Testis (tissue), 3 donors: ENCODE data around the gene MMP11. TPM values are rescaled to one million over a fixed set of nuclear protein-coding genes. Genes with fewer than 3 reads are reported as not detected.

Source experiments
- DNase-seq: peaks from one replicate; pipeline ENCODE4 v3.0.0-alpha.2; 2019
- H3K27ac ChIP-seq, 2 donors: fragments of 200-600 bp; sonication (generic); one replicate each; pipeline ENCODE4 v1.5.1; 2019
- H3K27me3 ChIP-seq: fragments of 200-600 bp; sonication (generic); one replicate; pipeline ENCODE4 v1.5.1; 2019
- H3K36me3 ChIP-seq: fragments of 200-600 bp; sonication (generic); one replicate; pipeline ENCODE4 v1.5.1; 2017; ENCODE audit warnings: low read depth; ENCODE audit errors: missing control alignments
- H3K4me1 ChIP-seq: fragments of 200-600 bp; sonication (generic); one replicate; pipeline ENCODE4 v1.5.1; 2019
- H3K4me3 ChIP-seq, 2 donors: fragments of 200-600 bp; sonication (generic); one replicate each; pipeline ENCODE4 v1.5.1; 2017 to 2019
- H3K9me3 ChIP-seq: fragments of 200-600 bp; sonication (generic); one replicate; pipeline ENCODE4 v1.5.1; 2017
- POLR2A ChIP-seq: fragments of 450-650 bp; IDR thresholded peaks from one replicate; pipeline ENCODE4 v1.6.1; 2017; ENCODE audit warnings: antibody characterized with exemption, mild to moderate bottlenecking, moderate library complexity
- WGBS, 2 donors: methylation state at CpG; one replicate each; pipeline ENCODE4 v1.1.5; 2018; 5-methylcytosine and 5-hydroxymethylcytosine counted together
- intact Hi-C: fragments of 100-400 bp; cut with DNase I; formaldehyde crosslinking; loops from one replicate; pipeline ENCODE4 v1.15.1; 2023; ENCODE audit warnings: low total_unique reads
- polyA plus RNA-seq: library from polyadenylated mRNA; stranded (reverse); fragments of 350-450 nt; fragmentation: Illumina TruSeq; extraction: RNeasy Lipid Tissue Mini Kit (QIAGEN cat#74804); gene quantifications from one replicate; pipeline ENCODE4 v1.2.3, GENCODE V29; 2014; ENCODE audit warnings: low read depth, low replicate concordance; ENCODE audit not compliant: insufficient read depth
- total RNA-seq, 2 donors: library from RNA; depleted of rRNA; stranded (reverse); fragments of >200 nt; gene quantifications; one replicate each; pipeline ENCODE4 v1.2.3, GENCODE V29; 2016
- TF ChIP-seq, protein P1 (sequence below), 3 experiments: fragments of 450-650 bp in 2 of 3; fragments of 200-600 bp in 1 of 3; sonication (generic) in 1 of 3; IDR thresholded peaks; one replicate each; pipeline ENCODE4 v1.5.1; 2016 to 2019; ENCODE audit warnings: antibody characterized with exemption in 3 of 3, mild to moderate bottlenecking in 2 of 3, moderate library complexity in 1 of 3

MMP11 gene
- total and polyA plus RNA-seq, 3 donors from 2014 or later = 13.6 to 36.1 (median 32.4) TPM

DNA sequence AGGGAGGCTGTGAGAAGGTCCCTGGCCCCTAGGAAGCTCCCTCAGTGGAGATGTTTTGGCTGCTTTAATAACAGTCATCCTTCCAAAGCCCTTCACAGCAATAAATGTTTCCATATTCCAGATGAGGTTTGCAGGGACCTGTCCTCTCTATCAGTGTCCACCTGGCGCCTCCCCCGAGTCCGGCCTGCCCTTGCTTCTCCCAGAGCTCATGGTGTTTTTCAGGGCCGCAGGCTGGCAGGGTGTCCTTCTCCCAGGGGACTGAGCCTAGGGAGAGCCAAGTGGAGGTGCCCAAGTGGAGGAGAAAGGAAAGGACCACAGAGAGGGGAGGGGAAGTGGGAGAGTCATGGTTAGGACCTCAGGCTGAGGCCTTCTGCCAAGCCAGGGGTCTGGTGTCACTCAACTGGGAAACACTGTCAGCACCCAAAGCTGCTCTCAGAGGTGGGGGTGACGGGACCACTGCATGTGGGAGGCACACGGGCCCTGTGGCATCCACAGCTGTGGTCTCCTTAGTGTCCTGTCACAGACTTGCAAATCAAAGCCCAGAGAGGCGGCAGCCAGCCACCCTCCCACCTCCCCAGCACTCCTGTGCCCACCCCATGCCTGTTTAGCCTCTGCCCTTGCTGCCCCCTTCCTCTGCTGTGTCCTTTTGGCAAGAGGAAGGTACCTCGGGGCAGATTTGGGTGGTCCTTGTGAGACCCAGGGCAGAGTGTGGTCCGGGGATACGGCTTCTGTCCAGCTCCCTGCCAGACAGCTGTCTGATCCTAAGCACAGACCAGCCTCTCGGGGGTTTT is 59.8 kb downstream of the MMP11 start:
- Histone ChIP-seq H3K27me3 (no peaks in the 10 kb centered on the region), H3K4me3 (no peak overlapping the region), H3K4me1 (peaks cover 18% of the 10 kb centered on the region), H3K36me3 (no peaks in the 10 kb centered on the region), H3K9me3 (no peaks in the 10 kb centered on the region), H3K27ac (no peak overlapping the region)
- intact Hi-C loops = no loop called here
- WGBS, 2 donors = 59 to 74% methylated on average over 9 to 11 of the region's 11 CpGs
- TF ChIP-seq POLR2A = no peak
- TF ChIP-seq, protein P1, sequence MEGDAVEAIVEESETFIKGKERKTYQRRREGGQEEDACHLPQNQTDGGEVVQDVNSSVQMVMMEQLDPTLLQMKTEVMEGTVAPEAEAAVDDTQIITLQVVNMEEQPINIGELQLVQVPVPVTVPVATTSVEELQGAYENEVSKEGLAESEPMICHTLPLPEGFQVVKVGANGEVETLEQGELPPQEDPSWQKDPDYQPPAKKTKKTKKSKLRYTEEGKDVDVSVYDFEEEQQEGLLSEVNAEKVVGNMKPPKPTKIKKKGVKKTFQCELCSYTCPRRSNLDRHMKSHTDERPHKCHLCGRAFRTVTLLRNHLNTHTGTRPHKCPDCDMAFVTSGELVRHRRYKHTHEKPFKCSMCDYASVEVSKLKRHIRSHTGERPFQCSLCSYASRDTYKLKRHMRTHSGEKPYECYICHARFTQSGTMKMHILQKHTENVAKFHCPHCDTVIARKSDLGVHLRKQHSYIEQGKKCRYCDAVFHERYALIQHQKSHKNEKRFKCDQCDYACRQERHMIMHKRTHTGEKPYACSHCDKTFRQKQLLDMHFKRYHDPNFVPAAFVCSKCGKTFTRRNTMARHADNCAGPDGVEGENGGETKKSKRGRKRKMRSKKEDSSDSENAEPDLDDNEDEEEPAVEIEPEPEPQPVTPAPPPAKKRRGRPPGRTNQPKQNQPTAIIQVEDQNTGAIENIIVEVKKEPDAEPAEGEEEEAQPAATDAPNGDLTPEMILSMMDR (IDR thresholded peaks at IDR 0.05) = no peak
- DNase-seq = no peak

DNA sequence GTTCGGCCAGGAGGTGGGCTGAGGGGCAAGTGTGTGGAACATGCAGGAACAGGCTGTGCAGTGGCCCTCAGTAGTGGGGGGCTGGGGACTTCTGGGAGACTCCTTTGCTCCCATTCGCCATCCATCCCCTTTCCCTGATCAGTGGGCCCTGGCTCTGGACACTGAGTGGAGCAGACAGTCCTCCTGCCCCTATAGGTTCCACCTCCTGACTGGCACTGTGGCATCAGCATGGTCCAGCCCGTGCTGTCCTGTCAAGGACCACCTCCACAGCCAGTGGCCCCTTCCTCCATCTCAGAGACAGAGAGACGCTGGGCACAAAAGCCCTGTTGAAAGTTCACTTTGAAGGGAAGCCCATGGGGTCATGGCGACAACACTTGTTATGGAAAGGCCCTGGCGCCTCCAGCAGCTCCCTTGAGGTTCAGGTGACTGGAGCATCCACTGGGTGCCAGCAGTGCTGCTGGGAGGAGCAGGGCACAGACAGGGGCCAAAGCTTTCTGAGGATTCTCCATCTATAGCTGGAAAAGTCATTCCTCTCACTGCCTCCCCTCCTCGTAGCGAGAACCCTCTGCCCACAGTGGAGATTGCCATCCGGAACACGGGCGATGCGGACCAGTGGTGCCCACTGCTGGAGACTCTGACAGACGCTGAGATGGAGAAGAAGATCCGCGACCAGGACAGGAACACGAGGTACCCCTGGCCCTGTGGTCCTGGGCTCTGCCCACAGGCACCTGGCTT is 60.5 kb downstream of the MMP11 start:
- no peaks in the 10 kb centered on the region for H3K36me3 ChIP-seq
- no peak overlapping the region for H3K4me3 ChIP-seq
- TF ChIP-seq POLR2A = no peak
- TF ChIP-seq, protein P1 (IDR thresholded peaks at IDR 0.05) = no peak
- H3K9me3 ChIP-seq = no peaks in the 10 kb centered on the region
- H3K4me1 ChIP-seq = peaks cover 18% of the 10 kb centered on the region
- DNase-seq = no peak
- no peaks in the 10 kb centered on the region for H3K27me3 ChIP-seq
- intact Hi-C loops = no loop called here
- 75 to 91% methylated on average over 14 to 16 of the region's 16 CpGs for WGBS, 2 donors
- H3K27ac ChIP-seq = no peak overlapping the region

Other genes with a start within 250 kb of the MMP11 start
- gene IGLL1, start 192.6 kb upstream of the MMP11 start, total RNA-seq = 10 to 100 TPM in 1 of 2 donors, 1 to 10 TPM in 1; 6.9 to 24.6 TPM
- 36.9 TPM for gene IGLL1, start 192.6 kb upstream of the MMP11 start, polyA plus RNA-seq
- 10 to 100 TPM; 16.4 to 44.2 TPM for gene DRICH1, start 140.5 kb upstream of the MMP11 start, total RNA-seq
- 68.4 TPM for gene DRICH1, start 140.5 kb upstream of the MMP11 start, polyA plus RNA-seq
- 1 to 10 TPM; 5.3 to 8.1 TPM for gene RGL4, start 81.8 kb upstream of the MMP11 start, total RNA-seq
- gene RGL4, start 81.8 kb upstream of the MMP11 start, polyA plus RNA-seq = 10.1 TPM
- 1 to 10 TPM; 7.2 to 8.7 TPM for gene ZNF70, start 21.7 kb upstream of the MMP11 start, total RNA-seq
- 2.9 TPM for gene ZNF70, start 21.7 kb upstream of the MMP11 start, polyA plus RNA-seq
- under 1 TPM in 1 of 2 donors, not detected in 1; 0.68 TPM for gene VPREB3, start 18.4 kb upstream of the MMP11 start, total RNA-seq
- gene VPREB3, start 18.4 kb upstream of the MMP11 start, polyA plus RNA-seq = 1.2 TPM
- gene C22orf15, start 9.9 kb upstream of the MMP11 start, total RNA-seq = 1 to 10 TPM in 1 of 2 donors, under 1 TPM in 1; 0.68 to 2.4 TPM
- 8.8 TPM for gene C22orf15, start 9.9 kb upstream of the MMP11 start, polyA plus RNA-seq
- 10 to 100 TPM; 24.0 to 30.2 TPM for gene CHCHD10, start 4.9 kb upstream of the MMP11 start, total RNA-seq
- gene CHCHD10, start 4.9 kb upstream of the MMP11 start, polyA plus RNA-seq = 74.8 TPM
- gene SMARCB1, start 14.1 kb downstream of the MMP11 start, total RNA-seq = 100 to 1,000 TPM; 158 to 165 TPM
- 160 TPM for gene SMARCB1, start 14.1 kb downstream of the MMP11 start, polyA plus RNA-seq
- gene DERL3, start 66.2 kb downstream of the MMP11 start, total RNA-seq = 10 to 100 TPM; 14.9 to 16.2 TPM
- gene DERL3, start 66.2 kb downstream of the MMP11 start, polyA plus RNA-seq = 48.7 TPM
- gene SLC2A11, start 85.0 kb downstream of the MMP11 start, total RNA-seq = 10 to 100 TPM; 21.8 to 22.7 TPM
- gene SLC2A11, start 85.0 kb downstream of the MMP11 start, polyA plus RNA-seq = 14.3 TPM
- 100 to 1,000 TPM; 239 to 472 TPM for gene MIF, start 121.5 kb downstream of the MMP11 start, total RNA-seq
- 177 TPM for gene MIF, start 121.5 kb downstream of the MMP11 start, polyA plus RNA-seq
- 1 to 10 TPM in 1 of 2 donors, under 1 TPM in 1; 0.87 to 7.9 TPM for gene GSTT2B, start 188.3 kb downstream of the MMP11 start, total RNA-seq
- 1.4 TPM for gene GSTT2B, start 188.3 kb downstream of the MMP11 start, polyA plus RNA-seq
- gene DDTL, start 194.0 kb downstream of the MMP11 start, total RNA-seq = 1 to 10 TPM in 1 of 2 donors, not detected in 1; 2.2 TPM
- 0.30 TPM for gene DDTL, start 194.0 kb downstream of the MMP11 start, polyA plus RNA-seq
- gene DDT, start 201.6 kb downstream of the MMP11 start, total RNA-seq = 10 to 100 TPM; 80.0 to 80.5 TPM
- gene DDT, start 201.6 kb downstream of the MMP11 start, polyA plus RNA-seq = 79.7 TPM
- under 1 TPM in 1 of 2 donors, not detected in 1; 0.68 TPM for gene GSTT2, start 207.3 kb downstream of the MMP11 start, total RNA-seq
- gene GSTT2, start 207.3 kb downstream of the MMP11 start, polyA plus RNA-seq = not detected
- 1 to 10 TPM; 3.0 to 7.6 TPM for gene GSTT4, start 232.6 kb downstream of the MMP11 start, total RNA-seq
- gene GSTT4, start 232.6 kb downstream of the MMP11 start, polyA plus RNA-seq = 22.8 TPM
- 100 to 1,000 TPM in 1 of 2 donors, 10 to 100 TPM in 1; 95.8 to 136 TPM for gene CABIN1, start 238.5 kb downstream of the MMP11 start, total RNA-seq
- gene CABIN1, start 238.5 kb downstream of the MMP11 start, polyA plus RNA-seq = 67.1 TPM